Mucosa of descending colon (tissue), 3 donors: ENCODE measurements around the gene SCUBE1. TPM values are rescaled to one million over a fixed set of nuclear protein-coding genes. Genes with fewer than 3 reads are reported as not detected.

ENCODE experiments used
- ATAC-seq: fragments of 200-7000 bp; cut with Tn5 transposase; one replicate; pipeline ENCODE4 v1.9.1; 2020; ENCODE audit warnings: mild to moderate bottlenecking, moderate library complexity
- DNase-seq, 3 donors: peaks; one replicate each; pipeline ENCODE4 v3.0.0-alpha.2; 2020
- H3K36me3 ChIP-seq: fragments of 200-600 bp; one replicate; pipeline ENCODE4 v1.8.0; 2021; ENCODE audit warnings: low read depth, mild to moderate bottlenecking
- H3K4me1 ChIP-seq: fragments of 200-600 bp; one replicate; pipeline ENCODE4 v1.8.0; 2021; ENCODE audit warnings: low read depth, mild to moderate bottlenecking
- H3K4me3 ChIP-seq: fragments of 200-600 bp; one replicate; pipeline ENCODE4 v1.8.0; 2021; ENCODE audit warnings: mild to moderate bottlenecking
- H3K9me3 ChIP-seq: fragments of 200-600 bp; one replicate; pipeline ENCODE4 v1.8.0; 2021; ENCODE audit warnings: mild to moderate bottlenecking
- intact Hi-C, 2 donors: fragments of 100-400 bp; cut with DNase I in 1 of 2; cut with micrococcal nuclease in 1 of 2; formaldehyde crosslinking; loops; one replicate each; pipeline versions ENCODE4 v1.11.0 to v1.11.1; 2022; cut with DNase I, micrococcal nuclease
- total RNA-seq, 3 donors: library from RNA; stranded (reverse); fragmentation: NEBNext Ultra II Directional in 2 of 3; extraction: Animal tissue kit (Norgen Biotek cat#: 25700) in 2 of 3; gene quantifications; one replicate each; pipeline versions ENCODE4 v1.2.1 to v1.2.4, GENCODE V29; 2021 to 2023
- TF ChIP-seq, protein P1 (sequence below): fragments of 200-600 bp; IDR thresholded peaks from one replicate; pipeline ENCODE4 v1.8.0; 2022; ENCODE audit warnings: antibody characterized with exemption, mild to moderate bottlenecking
- donor health status: DM: no; HTN: no; CAD: no; lungs with moderate emphysema.
- donor health status: DM: no; HTN: no; CAD: no.
- donor health status: DM: no; HTN: yes; CAD: no.

Gene SCUBE1
- total RNA-seq, 3 donors from 2014 or later = 3.8 to 20.9 (median 4.7) TPM

DNA sequence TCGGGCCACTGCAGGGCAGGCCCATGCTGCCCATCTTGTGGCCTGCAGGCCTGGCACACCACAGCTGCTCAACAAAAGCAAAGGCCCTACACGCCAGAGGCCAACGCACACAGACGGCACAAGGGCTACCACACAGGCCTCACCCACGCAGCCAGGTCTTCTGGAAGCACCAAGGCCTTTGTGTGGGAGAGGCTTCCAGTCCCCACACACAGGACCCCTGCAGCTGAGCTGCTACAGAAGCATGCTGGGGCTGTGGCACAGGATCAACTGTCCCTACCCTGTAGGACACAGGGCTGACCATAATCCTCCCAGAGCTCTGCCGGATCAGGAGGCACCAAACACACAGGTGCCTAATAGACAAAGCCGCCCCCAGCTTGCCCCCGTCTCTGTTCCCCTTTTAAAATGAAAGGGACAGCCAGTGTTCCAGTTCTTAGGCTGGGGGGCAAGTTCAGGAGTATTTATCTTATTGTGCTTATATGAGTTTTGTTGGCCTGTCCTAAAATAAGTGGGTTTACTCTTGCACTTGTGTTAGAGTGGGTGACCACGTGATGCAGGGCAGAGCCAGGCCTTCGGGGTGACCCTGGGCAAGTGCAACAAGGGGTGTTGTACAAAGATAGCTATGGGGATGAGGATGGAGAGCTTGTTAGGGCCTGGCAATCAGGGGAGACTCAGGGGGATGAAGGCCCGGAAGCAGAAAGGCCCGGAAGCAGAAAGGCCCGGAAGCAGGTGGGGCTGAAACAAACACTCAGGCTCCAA is 161.7 kb downstream of the SCUBE1 start:
- no peaks in the 10 kb centered on the region for H3K36me3 ChIP-seq
- ATAC-seq = no peak

DNA sequence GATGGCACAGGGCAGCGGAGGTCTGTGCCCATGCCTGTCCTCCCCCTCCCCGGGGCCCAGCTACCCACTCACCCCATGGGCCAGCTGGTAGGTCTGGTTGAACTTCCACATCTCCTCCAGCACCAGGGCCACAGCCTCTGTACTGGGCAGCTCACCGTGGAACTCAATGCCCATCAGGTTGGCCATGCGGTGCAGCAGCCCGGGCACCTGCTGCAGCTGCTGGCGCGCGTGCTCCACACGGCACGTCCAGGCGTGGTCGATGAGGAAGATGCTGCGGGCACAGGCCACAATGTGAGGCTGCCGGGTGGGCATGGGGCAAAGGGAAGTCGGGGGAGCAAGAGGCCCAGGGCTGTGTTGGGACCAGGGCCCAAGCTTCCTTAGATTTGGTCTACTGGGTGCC is 162.5 kb downstream of the SCUBE1 start:
- Histone ChIP-seq H3K4me1 (peaks cover 4% of the 10 kb centered on the region), H3K4me3 (no peak overlapping the region), H3K9me3 (no peaks in the 10 kb centered on the region), H3K36me3 (no peaks in the 10 kb centered on the region)
- intact Hi-C loops = no loop called here
- DNase-seq (peak in 1 of 3 donors; percentile 38), ATAC-seq (no peak)
- TF ChIP-seq, protein P1, sequence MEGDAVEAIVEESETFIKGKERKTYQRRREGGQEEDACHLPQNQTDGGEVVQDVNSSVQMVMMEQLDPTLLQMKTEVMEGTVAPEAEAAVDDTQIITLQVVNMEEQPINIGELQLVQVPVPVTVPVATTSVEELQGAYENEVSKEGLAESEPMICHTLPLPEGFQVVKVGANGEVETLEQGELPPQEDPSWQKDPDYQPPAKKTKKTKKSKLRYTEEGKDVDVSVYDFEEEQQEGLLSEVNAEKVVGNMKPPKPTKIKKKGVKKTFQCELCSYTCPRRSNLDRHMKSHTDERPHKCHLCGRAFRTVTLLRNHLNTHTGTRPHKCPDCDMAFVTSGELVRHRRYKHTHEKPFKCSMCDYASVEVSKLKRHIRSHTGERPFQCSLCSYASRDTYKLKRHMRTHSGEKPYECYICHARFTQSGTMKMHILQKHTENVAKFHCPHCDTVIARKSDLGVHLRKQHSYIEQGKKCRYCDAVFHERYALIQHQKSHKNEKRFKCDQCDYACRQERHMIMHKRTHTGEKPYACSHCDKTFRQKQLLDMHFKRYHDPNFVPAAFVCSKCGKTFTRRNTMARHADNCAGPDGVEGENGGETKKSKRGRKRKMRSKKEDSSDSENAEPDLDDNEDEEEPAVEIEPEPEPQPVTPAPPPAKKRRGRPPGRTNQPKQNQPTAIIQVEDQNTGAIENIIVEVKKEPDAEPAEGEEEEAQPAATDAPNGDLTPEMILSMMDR = no peak

More for the DNA sequence above, 161.7 kb downstream of the SCUBE1 start:
- TF ChIP-seq, protein P1 = no peak
- Histone ChIP-seq H3K4me3 (no peak overlapping the region), H3K4me1 (peaks cover 11% of the 10 kb centered on the region), H3K9me3 (no peaks in the 10 kb centered on the region)
- DNase-seq = peak in 1 of 3 donors; percentile 24
- intact Hi-C loops = no loop called here

DNA sequence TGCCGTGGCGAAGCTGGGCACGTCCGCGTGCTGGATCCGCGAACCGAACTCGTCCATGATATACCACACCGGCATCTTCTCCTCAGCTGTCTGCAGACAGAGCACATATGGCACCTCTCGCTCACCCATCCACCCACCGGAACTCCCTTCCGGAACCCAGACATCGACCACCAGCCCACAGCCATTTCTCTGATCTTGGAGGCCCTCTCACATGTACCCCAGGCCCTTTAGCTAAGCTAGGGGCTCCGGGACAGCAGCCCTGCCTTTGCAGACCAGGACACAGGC is 163.3 kb downstream of the SCUBE1 start:
- DNase-seq = peak in 1 of 3 donors; percentile 45
- Histone ChIP-seq H3K4me3 (no peak overlapping the region), H3K4me1 (no peaks in the 10 kb centered on the region), H3K36me3 (no peaks in the 10 kb centered on the region), H3K9me3 (no peaks in the 10 kb centered on the region)
- intact Hi-C loops = no loop called here
- TF ChIP-seq, protein P1 = no peak
- ATAC-seq = no peak

DNA sequence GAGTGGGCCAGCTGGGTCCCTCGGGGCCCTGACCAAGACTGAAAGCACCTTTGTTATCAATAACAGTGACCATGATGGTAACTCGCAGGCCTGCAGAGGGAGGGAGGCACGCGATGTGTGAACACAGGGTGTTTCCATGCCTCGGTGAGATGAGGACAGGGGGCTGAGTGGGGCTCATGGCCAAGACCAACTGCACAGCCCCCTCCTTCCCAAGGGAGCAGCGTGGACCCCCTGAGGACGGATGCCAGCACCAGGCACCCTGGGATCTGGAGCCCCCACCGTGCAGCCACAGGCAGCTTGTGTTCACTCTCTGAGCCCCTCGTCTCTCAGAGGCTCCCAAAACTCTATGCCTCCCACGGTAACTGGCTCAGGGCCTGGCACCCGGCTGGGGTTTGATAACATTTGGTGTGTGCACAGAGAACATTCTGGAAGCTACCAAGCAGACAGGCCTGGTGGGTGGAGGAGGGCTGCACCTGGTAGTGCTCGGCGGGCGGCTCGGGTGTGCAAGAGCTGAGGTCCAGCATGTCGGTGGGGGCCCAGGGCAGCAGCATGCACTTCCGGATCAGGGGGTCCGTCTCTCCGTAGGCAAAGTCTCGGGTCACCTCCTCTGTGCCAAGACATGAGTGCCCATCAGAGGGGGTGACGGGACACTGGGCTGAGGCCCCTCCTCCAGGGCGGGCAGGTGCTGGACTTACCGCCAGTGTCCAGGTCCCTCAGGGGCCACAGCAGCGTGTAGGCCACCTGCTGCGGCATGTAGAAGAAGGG is 163.8 kb downstream of the SCUBE1 start:
- H3K4me1 ChIP-seq = no peaks in the 10 kb centered on the region
- intact Hi-C loops = no loop called here
- no peaks in the 10 kb centered on the region for H3K9me3 ChIP-seq
- DNase-seq (peak in 2 of 3 donors; percentile 23 to 39), ATAC-seq (no peak)
- TF ChIP-seq, protein P1 = no peak
- no peaks in the 10 kb centered on the region for H3K36me3 ChIP-seq
- H3K4me3 ChIP-seq = no peak overlapping the region

DNA sequence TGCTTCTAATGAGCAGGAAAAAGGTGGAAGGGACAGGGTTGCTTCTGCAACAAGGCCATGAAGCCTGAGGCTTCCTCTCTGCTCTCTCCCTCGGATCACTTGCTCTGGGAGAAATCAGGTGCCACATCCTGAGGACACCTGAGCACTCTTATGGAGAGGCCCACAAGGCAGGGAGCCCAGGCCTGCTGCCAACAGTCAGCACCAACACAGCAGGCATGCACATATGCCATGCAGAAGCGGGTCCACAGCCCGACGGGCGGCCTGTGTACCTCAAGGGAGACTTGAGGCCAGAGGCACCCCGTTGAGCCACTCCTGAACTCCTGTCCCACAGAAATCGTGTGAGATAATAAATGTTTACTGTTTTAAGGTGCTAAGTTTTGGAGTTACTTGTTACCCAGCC is 165.7 kb downstream of the SCUBE1 start:
- ATAC-seq = no peak
- TF ChIP-seq, protein P1 = no peak

More for the DNA sequence above, 165.7 kb downstream of the SCUBE1 start:
- no peaks in the 10 kb centered on the region for H3K36me3 ChIP-seq
- H3K9me3 ChIP-seq = no peaks in the 10 kb centered on the region
- intact Hi-C loops = no loop called here
- peak in 2 of 3 donors; percentile 25 to 43 for DNase-seq
- H3K4me1 ChIP-seq = no peaks in the 10 kb centered on the region
- H3K4me3 ChIP-seq = no peak overlapping the region
